ENCODE data around the gene UBR1. TPM values are rescaled to one million over a fixed set of nuclear protein-coding genes. Genes with fewer than 3 reads are reported as not detected.

Gene UBR1
- polyA plus RNA-seq, 1 donor (not counting 4 experiments of a cell fraction or from before 2014, with no cell fraction given): 17.4 TPM

DNA sequence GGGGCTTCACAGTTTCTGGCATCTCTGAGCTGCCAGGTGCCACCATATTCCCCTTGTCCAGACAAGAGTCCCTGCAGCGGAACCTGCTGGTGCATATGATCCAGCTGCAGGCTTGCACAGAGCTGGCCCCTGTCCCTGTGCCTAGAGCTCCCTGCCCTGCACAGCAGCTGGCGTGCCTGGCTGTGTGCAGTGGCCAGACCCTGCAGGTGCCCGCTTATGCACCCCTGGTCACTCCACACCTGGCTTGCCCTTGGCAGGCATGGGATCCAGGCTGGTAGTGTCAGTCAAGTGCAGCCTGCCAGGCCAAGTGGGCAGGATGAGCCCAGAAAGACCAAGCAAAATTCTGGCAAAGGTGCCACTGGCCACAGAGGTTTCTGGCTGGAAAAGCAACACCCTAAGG lies 96.6 kb downstream of the UBR1 start:
- H3K9ac ChIP-seq (ENCODE audit: control insufficient read depth, extremely low read depth, insufficient read depth, low read length): no peak overlapping the region
- H3K4me1 ChIP-seq (ENCODE audit: control insufficient read depth, extremely low read depth, insufficient read depth, low read length): no peaks in the 10 kb centered on the region
- H3K27ac ChIP-seq (ENCODE audit: control insufficient read depth, insufficient read depth, low read length): no peak overlapping the region
- TF ChIP-seq, protein P1, sequence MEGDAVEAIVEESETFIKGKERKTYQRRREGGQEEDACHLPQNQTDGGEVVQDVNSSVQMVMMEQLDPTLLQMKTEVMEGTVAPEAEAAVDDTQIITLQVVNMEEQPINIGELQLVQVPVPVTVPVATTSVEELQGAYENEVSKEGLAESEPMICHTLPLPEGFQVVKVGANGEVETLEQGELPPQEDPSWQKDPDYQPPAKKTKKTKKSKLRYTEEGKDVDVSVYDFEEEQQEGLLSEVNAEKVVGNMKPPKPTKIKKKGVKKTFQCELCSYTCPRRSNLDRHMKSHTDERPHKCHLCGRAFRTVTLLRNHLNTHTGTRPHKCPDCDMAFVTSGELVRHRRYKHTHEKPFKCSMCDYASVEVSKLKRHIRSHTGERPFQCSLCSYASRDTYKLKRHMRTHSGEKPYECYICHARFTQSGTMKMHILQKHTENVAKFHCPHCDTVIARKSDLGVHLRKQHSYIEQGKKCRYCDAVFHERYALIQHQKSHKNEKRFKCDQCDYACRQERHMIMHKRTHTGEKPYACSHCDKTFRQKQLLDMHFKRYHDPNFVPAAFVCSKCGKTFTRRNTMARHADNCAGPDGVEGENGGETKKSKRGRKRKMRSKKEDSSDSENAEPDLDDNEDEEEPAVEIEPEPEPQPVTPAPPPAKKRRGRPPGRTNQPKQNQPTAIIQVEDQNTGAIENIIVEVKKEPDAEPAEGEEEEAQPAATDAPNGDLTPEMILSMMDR (optimal IDR thresholded peaks at IDR 0.05 in 1 of 3, IDR thresholded peaks at IDR 0.05 in 1 of 3, conservative IDR thresholded peaks at IDR 0.05 in 1 of 3; ENCODE audit: extremely low read depth in 1 of 3, insufficient read depth in 2 of 3, low read length in 3 of 3): no peak
- TF ChIP-seq EZH2 (IDR thresholded peaks at IDR 0.05; ENCODE audit: low read length): no peak
- no peaks in the 10 kb centered on the region for H4K20me1 ChIP-seq (ENCODE audit: control insufficient read depth, extremely low read depth, insufficient read depth, low read length)
- dilution Hi-C loops (cut with MboI; ENCODE audit: extremely low pct_ligation_motif_present, low sequenced_read_pairs): no loop called here
- no peaks in the 10 kb centered on the region for H3K79me2 ChIP-seq (ENCODE audit: control insufficient read depth, insufficient read depth, low read length)
- no peaks in the 10 kb centered on the region for H3K9me1 ChIP-seq (ENCODE audit: control insufficient read depth, extremely low read depth, insufficient read depth, low read length)
- FAIRE-seq (no peak), DNase-seq (ENCODE audit: low read depth, low spot score) (no peak)
- no peak overlapping the region for H3K4me3 ChIP-seq (ENCODE audit: control insufficient read depth in 2 of 3, extremely low read depth in 1 of 3, insufficient read depth in 2 of 3, low read depth in 1 of 3, low read length in 3 of 3)
- peaks cover 8 to 9% of the 10 kb centered on the region in 2 experiments for H3K36me3 ChIP-seq (ENCODE audit: control insufficient read depth in 2 of 2, extremely low read depth in 1 of 2, insufficient read depth in 2 of 2, low read length in 2 of 2)
- H2AFZ ChIP-seq (ENCODE audit: control insufficient read depth, low read length): no peak overlapping the region
- H3K27me3 ChIP-seq (ENCODE audit: control insufficient read depth, extremely low read depth, insufficient read depth, low read length): no peaks in the 10 kb centered on the region
- no peaks in the 10 kb centered on the region for H3K9me3 ChIP-seq (ENCODE audit: control insufficient read depth, low read depth, low read length)
- H3K4me2 ChIP-seq (ENCODE audit: control insufficient read depth, extremely low read depth, insufficient read depth, low read depth, low read length): no peak overlapping the region

DNA sequence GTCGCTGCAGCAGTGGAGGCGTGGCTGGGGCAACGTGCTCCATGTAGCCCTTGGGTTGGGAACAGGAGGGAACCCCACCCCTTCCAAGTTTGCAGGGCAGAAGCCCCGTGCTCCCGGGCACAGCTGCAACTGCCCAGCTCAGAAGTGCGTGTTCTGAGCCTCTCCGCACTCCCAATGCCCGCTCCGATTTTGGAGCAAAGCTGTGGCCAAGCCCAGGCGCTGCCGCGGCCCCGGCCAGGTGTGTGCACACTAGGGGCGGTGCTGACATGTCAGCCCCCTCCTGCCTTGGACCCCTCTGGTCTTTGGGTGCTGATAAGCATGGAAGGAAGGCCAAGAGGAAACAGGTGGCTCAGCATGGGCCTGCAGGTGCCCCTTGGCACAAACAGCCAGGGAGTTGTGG lies 97.7 kb downstream of the UBR1 start:
- Histone ChIP-seq H3K9me3 (ENCODE audit: control insufficient read depth, low read depth, low read length) (no peaks in the 10 kb centered on the region), H3K27ac (ENCODE audit: control insufficient read depth, insufficient read depth, low read length) (no peak overlapping the region), H3K79me2 (ENCODE audit: control insufficient read depth, insufficient read depth, low read length) (no peaks in the 10 kb centered on the region), H3K36me3 (ENCODE audit: control insufficient read depth in 2 of 2, extremely low read depth in 1 of 2, insufficient read depth in 2 of 2, low read length in 2 of 2) (peaks cover 8 to 9% of the 10 kb centered on the region in 2 experiments), H3K4me1 (ENCODE audit: control insufficient read depth, extremely low read depth, insufficient read depth, low read length) (no peaks in the 10 kb centered on the region), H3K9me1 (ENCODE audit: control insufficient read depth, extremely low read depth, insufficient read depth, low read length) (no peaks in the 10 kb centered on the region), H4K20me1 (ENCODE audit: control insufficient read depth, extremely low read depth, insufficient read depth, low read length) (no peaks in the 10 kb centered on the region), H3K4me2 (ENCODE audit: control insufficient read depth, extremely low read depth, insufficient read depth, low read depth, low read length) (no peak overlapping the region), H3K27me3 (ENCODE audit: control insufficient read depth, extremely low read depth, insufficient read depth, low read length) (no peaks in the 10 kb centered on the region), H2AFZ (ENCODE audit: control insufficient read depth, low read length) (no peak overlapping the region), H3K4me3 (ENCODE audit: control insufficient read depth in 2 of 3, extremely low read depth in 1 of 3, insufficient read depth in 2 of 3, low read depth in 1 of 3, low read length in 3 of 3) (no peak overlapping the region), H3K9ac (ENCODE audit: control insufficient read depth, extremely low read depth, insufficient read depth, low read length) (no peak overlapping the region)
- DNase-seq (ENCODE audit: low read depth, low spot score): no peak
- dilution Hi-C loops (cut with MboI; ENCODE audit: extremely low pct_ligation_motif_present, low sequenced_read_pairs): no loop called here
- TF ChIP-seq, protein P1 (optimal IDR thresholded peaks at IDR 0.05 in 1 of 3, IDR thresholded peaks at IDR 0.05 in 1 of 3, conservative IDR thresholded peaks at IDR 0.05 in 1 of 3; ENCODE audit: extremely low read depth in 1 of 3, insufficient read depth in 2 of 3, low read length in 3 of 3): no peak
- no peak for TF ChIP-seq EZH2 (IDR thresholded peaks at IDR 0.05; ENCODE audit: low read length)
- no peak for FAIRE-seq

Data from keratinocyte (primary cell).